ENCODE data around the gene SBF1. TPM values are rescaled to one million over a fixed set of nuclear protein-coding genes. Genes with fewer than 3 reads are reported as not detected.

SBF1 gene
- total and polyA plus RNA-seq, 4 donors: 8.3 to 37.6 (median 16.4) TPM

DNA sequence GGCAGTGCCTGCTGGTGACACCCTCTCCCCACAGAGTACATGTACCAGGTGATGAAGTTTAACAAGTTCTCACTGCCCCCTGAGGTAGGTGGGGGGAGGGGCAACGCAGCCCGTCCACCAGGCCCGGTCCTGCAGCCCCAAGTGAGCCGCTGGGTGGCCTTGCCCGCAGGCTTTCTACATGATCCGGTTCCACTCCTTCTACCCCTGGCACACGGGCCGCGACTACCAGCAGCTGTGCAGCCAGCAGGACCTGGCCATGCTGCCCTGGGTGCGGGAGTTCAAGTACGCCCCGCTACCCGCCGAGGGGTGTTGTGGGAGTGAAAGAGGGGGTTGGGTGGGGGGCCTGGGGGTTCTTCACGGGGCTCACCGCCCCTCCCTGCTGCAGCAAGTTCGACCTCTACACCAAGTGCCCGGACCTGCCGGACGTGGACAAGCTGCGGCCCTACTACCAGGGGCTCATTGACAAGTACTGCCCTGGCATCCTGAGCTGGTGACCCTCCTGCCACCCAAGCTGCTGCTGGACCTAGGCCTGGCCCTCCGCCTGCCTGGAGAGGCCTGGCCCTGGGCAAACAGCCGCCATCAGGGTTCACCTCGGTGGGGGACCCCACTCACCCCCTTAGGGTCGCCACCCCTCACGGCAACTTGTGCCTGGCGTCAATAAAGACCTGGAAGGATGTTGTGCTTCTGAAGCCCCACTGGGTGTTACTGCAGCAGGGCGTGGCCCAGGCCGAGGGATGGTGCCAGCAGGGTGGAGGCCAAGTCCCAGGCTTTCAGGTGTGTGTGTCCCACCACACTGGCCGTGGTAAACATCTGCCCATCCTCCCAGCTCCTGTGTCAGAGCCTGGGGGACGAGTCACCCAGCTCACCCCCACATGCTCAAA, 14.8 kb upstream of the SBF1 start:
- no peak overlapping the region for H3K27ac ChIP-seq (ENCODE audit: low read depth in 1 of 2, low read length in 2 of 2)
- no peak for DNase-seq (ENCODE audit: low spot score)
- H3K4me1 ChIP-seq (ENCODE audit: control insufficient read depth in 4 of 4, insufficient read depth in 4 of 4, low read length in 3 of 4): peaks cover 0 to 10% (median 5%) of the 10 kb centered on the region in 4 donors
- no peaks in the 10 kb centered on the region for H3K27me3 ChIP-seq (ENCODE audit: control insufficient read depth in 4 of 4, insufficient read depth in 4 of 4, low read length in 3 of 4)
- TF ChIP-seq RAD21 (IDR thresholded peaks at IDR 0.05) (no peak), NR2F2 (IDR thresholded peaks at IDR 0.05) (no peak), HNF4G (IDR thresholded peaks at IDR 0.05) (no peak), SP1 (IDR thresholded peaks at IDR 0.05) (no peak), GABPA (IDR thresholded peaks at IDR 0.05 in 1 of 2, conservative IDR thresholded peaks at IDR 0.05 in 1 of 2) (no peak), RXRA (IDR thresholded peaks at IDR 0.05) (no peak), EGR1 (IDR thresholded peaks at IDR 0.05; ENCODE audit: low read depth in 2 of 2) (no peak), FOXA1 (IDR thresholded peaks at IDR 0.05) (no peak)
- TF ChIP-seq, protein P1, sequence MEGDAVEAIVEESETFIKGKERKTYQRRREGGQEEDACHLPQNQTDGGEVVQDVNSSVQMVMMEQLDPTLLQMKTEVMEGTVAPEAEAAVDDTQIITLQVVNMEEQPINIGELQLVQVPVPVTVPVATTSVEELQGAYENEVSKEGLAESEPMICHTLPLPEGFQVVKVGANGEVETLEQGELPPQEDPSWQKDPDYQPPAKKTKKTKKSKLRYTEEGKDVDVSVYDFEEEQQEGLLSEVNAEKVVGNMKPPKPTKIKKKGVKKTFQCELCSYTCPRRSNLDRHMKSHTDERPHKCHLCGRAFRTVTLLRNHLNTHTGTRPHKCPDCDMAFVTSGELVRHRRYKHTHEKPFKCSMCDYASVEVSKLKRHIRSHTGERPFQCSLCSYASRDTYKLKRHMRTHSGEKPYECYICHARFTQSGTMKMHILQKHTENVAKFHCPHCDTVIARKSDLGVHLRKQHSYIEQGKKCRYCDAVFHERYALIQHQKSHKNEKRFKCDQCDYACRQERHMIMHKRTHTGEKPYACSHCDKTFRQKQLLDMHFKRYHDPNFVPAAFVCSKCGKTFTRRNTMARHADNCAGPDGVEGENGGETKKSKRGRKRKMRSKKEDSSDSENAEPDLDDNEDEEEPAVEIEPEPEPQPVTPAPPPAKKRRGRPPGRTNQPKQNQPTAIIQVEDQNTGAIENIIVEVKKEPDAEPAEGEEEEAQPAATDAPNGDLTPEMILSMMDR (IDR thresholded peaks at IDR 0.05; ENCODE audit: low read depth, low read length, missing input control): no peak
- TF ChIP-seq, protein P2, sequence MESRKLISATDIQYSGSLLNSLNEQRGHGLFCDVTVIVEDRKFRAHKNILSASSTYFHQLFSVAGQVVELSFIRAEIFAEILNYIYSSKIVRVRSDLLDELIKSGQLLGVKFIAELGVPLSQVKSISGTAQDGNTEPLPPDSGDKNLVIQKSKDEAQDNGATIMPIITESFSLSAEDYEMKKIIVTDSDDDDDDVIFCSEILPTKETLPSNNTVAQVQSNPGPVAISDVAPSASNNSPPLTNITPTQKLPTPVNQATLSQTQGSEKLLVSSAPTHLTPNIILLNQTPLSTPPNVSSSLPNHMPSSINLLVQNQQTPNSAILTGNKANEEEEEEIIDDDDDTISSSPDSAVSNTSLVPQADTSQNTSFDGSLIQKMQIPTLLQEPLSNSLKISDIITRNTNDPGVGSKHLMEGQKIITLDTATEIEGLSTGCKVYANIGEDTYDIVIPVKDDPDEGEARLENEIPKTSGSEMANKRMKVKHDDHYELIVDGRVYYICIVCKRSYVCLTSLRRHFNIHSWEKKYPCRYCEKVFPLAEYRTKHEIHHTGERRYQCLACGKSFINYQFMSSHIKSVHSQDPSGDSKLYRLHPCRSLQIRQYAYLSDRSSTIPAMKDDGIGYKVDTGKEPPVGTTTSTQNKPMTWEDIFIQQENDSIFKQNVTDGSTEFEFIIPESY (IDR thresholded peaks at IDR 0.05): no peak
- H3K9ac ChIP-seq (ENCODE audit: low read depth in 1 of 2, low read length in 2 of 2): no peak overlapping the region
- WGBS: 84% methylated on average over 31 of the region's 31 CpGs
- no peaks in the 10 kb centered on the region for H3K9me3 ChIP-seq (ENCODE audit: control insufficient read depth in 4 of 4, low read length in 3 of 4)
- H3K4me3 ChIP-seq (ENCODE audit: low read depth in 1 of 3, low read length in 3 of 3): no peak overlapping the region
- H3K36me3 ChIP-seq (ENCODE audit: control insufficient read depth in 4 of 4, insufficient read depth in 3 of 4, low read depth in 1 of 4, low read length in 3 of 4): no peaks in the 10 kb centered on the region

DNA sequence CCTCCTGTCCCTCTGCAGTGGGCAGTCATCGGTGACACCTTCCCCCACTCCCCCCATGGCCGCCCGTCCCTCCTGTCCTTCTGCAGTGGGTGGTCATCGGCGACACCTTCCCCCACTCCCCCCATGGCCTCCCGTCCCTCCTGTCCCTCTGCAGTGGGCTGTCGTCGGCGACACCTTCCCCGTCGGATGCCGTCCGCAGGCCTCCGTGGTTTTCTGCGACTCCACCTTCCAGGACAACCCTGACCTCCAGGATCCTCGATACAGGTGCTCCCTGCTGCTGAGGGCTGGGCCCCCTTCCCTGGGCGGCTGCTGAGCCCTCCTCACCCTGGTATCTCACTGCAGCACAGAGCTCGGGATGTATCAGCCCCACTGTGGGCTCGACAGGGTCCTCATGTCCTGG, 14.1 kb upstream of the SBF1 start:
- H3K27ac ChIP-seq (ENCODE audit: low read depth in 1 of 2, low read length in 2 of 2): no peak overlapping the region
- H3K27me3 ChIP-seq (ENCODE audit: control insufficient read depth in 4 of 4, insufficient read depth in 4 of 4, low read length in 3 of 4): no peaks in the 10 kb centered on the region
- no peaks in the 10 kb centered on the region for H3K9me3 ChIP-seq (ENCODE audit: control insufficient read depth in 4 of 4, low read length in 3 of 4)
- H3K36me3 ChIP-seq (ENCODE audit: control insufficient read depth in 4 of 4, insufficient read depth in 3 of 4, low read depth in 1 of 4, low read length in 3 of 4): no peaks in the 10 kb centered on the region
- DNase-seq (ENCODE audit: low spot score): no peak
- H3K4me3 ChIP-seq (ENCODE audit: low read depth in 1 of 3, low read length in 3 of 3): no peak overlapping the region
- H3K9ac ChIP-seq (ENCODE audit: low read depth in 1 of 2, low read length in 2 of 2): no peak overlapping the region
- 76% methylated on average over 19 of the region's 19 CpGs for WGBS
- TF ChIP-seq, protein P3, sequence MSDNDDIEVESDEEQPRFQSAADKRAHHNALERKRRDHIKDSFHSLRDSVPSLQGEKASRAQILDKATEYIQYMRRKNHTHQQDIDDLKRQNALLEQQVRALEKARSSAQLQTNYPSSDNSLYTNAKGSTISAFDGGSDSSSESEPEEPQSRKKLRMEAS (IDR thresholded peaks at IDR 0.05): no peak
- TF ChIP-seq YY1 (IDR thresholded peaks at IDR 0.05): no peak
- TF ChIP-seq, protein P2 (IDR thresholded peaks at IDR 0.05): no peak
- TF ChIP-seq RXRA (IDR thresholded peaks at IDR 0.05): no peak
- TF ChIP-seq FOXA1 (IDR thresholded peaks at IDR 0.05): no peak
- no peak for TF ChIP-seq RAD21 (IDR thresholded peaks at IDR 0.05)
- TF ChIP-seq SP1 (IDR thresholded peaks at IDR 0.05): no peak
- TF ChIP-seq, protein P4, sequence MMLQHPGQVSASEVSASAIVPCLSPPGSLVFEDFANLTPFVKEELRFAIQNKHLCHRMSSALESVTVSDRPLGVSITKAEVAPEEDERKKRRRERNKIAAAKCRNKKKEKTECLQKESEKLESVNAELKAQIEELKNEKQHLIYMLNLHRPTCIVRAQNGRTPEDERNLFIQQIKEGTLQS (IDR thresholded peaks at IDR 0.05): no peak
- TF ChIP-seq TAF1 (conservative IDR thresholded peaks at IDR 0.05): no peak
- peaks cover 0 to 12% (median 7%) of the 10 kb centered on the region in 4 donors for H3K4me1 ChIP-seq (ENCODE audit: control insufficient read depth in 4 of 4, insufficient read depth in 4 of 4, low read length in 3 of 4)
